GDM1 (cell line): ENCODE data around the gene ABCC9.
"Not testable (repeated sequence)": the region's sequence is repeated elsewhere in the genome, so short reads cannot be mapped to it uniquely, and the experiment has no call there.

Source experiments
- DNase-seq: peaks from one replicate; lab custom pipeline; 2025; lab: John Stamatoyannopoulos, UW

Gene ABCC9

GRCh38 chr12:21933656-21934055 is 7.6 kb downstream of the ABCC9 start:
- no peak for DNase-seq

GRCh38 chr12:21929972-21930371 is 11.3 kb downstream of the ABCC9 start:
- DNase-seq, result not testable (repeated sequence)

GRCh38 chr12:21925296-21925913 is 15.8 kb downstream of the ABCC9 start:
- no peak for DNase-seq

- DNase-seq, result no peak
These were observed 19.8 kb downstream of the ABCC9 start for GRCh38 chr12:21921436-21921835.

GRCh38 chr12:21918456-21918855 is 22.8 kb downstream of the ABCC9 start:
- no peak for DNase-seq

- DNase-seq, result no peak
These were observed 27.4 kb downstream of the ABCC9 start for GRCh38 chr12:21913823-21914222.

GRCh38 chr12:21912318-21912717 is 28.9 kb downstream of the ABCC9 start:
- no peak for DNase-seq

- DNase-seq, result no peak
These were observed 29.4 kb downstream of the ABCC9 start for GRCh38 chr12:21911832-21912231.

- no peak for DNase-seq
These were observed 30.6 kb downstream of the ABCC9 start for GRCh38 chr12:21910657-21911056.

GRCh38 chr12:21907948-21908837 is 33.0 kb downstream of the ABCC9 start:
- no peak for DNase-seq

GRCh38 chr12:21906919-21907493 is 34.2 kb downstream of the ABCC9 start:
- no peak for DNase-seq

GRCh38 chr12:21899532-21899931 is 41.7 kb downstream of the ABCC9 start:
- DNase-seq, result not testable (repeated sequence)

- no peak for DNase-seq
These were observed 45.6 kb downstream of the ABCC9 start for GRCh38 chr12:21895651-21896050.

GRCh38 chr12:21894792-21895595 is 46.2 kb downstream of the ABCC9 start:
- DNase-seq, result no peak

GRCh38 chr12:21893924-21894323 is 47.3 kb downstream of the ABCC9 start:
- DNase-seq, result no peak

- DNase-seq, result no peak
These were observed 48.9 kb downstream of the ABCC9 start for GRCh38 chr12:21892341-21892740.

GRCh38 chr12:21891751-21892217 is 49.4 kb downstream of the ABCC9 start:
- DNase-seq, result no peak

GRCh38 chr12:21888276-21888863 is 52.9 kb downstream of the ABCC9 start:
- no peak for DNase-seq

- DNase-seq, result no peak
These were observed 56.3 kb downstream of the ABCC9 start for GRCh38 chr12:21884936-21885335.

GRCh38 chr12:21882635-21883034 is 58.6 kb downstream of the ABCC9 start:
- DNase-seq, result no peak

- no peak for DNase-seq
These were observed 59.3 kb downstream of the ABCC9 start for GRCh38 chr12:21881965-21882364.

GRCh38 chr12:21879312-21879711 is 61.9 kb downstream of the ABCC9 start:
- DNase-seq, result no peak
